D721Med (cell line): ENCODE measurements around the gene LRMDA.

Source experiments
- DNase-seq: peaks from one replicate; pipeline ENCODE4 v3.0.0; 2011; ENCODE audit warnings: low spot score; ENCODE audit not compliant: insufficient read length
- FAIRE-seq: peaks from 2 replicates; lab custom pipeline; 2011; peaks lifted over from hg19 to GRCh38; lab: Jason Lieb, UNC
- TF ChIP-seq, protein P1 (sequence below): IDR thresholded peaks from 2 replicates; pipeline ENCODE4 v1.5.1; 2012; ENCODE audit warnings: mild to moderate bottlenecking, control low read depth; ENCODE audit not compliant: insufficient read depth; ENCODE audit errors: missing control alignments

The LRMDA gene

DNA sequence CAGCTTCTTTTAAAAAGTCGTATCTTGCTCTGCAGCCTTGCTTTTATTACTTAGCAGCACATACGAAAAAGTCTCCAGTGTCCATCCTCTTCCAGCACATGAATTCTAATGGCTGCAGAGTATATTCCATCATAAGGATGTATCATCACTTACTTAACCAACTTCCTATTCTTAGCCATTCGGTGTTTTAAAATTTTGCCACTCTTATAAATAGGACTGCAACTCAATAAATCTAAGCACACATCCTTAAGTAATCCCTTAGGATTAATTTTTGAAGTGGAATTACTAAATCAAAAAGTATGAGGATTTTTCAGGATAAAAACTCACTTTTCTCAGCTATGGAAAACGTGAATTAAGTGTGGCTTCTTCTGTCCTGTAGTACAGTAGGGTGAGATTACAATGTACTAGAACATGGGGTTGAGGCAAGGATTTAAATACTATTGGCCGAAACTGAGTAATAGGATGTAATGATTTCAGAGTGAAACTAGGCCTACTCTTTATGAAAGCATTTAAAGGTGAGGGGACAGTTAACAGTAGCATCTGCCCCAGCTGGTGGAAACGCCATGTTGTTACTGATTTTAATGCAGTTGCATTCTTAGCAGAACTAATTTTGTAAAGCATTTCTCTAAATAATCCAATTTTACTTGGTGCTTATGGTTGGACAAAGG is 1035.5 kb downstream of the LRMDA start:
- TF ChIP-seq, protein P1, sequence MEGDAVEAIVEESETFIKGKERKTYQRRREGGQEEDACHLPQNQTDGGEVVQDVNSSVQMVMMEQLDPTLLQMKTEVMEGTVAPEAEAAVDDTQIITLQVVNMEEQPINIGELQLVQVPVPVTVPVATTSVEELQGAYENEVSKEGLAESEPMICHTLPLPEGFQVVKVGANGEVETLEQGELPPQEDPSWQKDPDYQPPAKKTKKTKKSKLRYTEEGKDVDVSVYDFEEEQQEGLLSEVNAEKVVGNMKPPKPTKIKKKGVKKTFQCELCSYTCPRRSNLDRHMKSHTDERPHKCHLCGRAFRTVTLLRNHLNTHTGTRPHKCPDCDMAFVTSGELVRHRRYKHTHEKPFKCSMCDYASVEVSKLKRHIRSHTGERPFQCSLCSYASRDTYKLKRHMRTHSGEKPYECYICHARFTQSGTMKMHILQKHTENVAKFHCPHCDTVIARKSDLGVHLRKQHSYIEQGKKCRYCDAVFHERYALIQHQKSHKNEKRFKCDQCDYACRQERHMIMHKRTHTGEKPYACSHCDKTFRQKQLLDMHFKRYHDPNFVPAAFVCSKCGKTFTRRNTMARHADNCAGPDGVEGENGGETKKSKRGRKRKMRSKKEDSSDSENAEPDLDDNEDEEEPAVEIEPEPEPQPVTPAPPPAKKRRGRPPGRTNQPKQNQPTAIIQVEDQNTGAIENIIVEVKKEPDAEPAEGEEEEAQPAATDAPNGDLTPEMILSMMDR: no peak
- DNase-seq (no peak), FAIRE-seq (no peak)

DNA sequence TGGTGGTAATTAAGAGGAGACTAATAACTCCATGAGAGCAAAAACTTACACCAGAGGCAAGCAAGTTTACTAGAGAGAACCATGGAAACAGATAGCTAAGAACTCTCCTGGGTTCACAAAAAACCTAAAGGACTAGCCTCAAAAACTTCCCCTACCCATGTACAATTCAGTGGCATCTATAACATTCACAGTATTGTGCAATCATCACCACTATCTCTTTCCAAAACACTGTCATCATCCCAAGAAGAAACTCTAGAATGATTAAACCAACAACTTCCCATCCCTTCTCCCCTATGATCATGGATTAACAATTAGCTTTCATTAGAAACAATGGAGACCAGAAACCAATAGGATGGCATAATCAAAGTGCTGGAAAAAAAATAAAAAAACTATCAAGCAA is 1038.3 kb downstream of the LRMDA start:
- TF ChIP-seq, protein P1: no peak
- FAIRE-seq (no peak), DNase-seq (no peak)

- DNase-seq (no peak), FAIRE-seq (no peak)
- TF ChIP-seq, protein P1: no peak
Observed at GRCh38 chr10:76479103-76479790, 1047.8 kb downstream of the LRMDA start.

- TF ChIP-seq, protein P1: no peak
- no peak for DNase-seq
- FAIRE-seq: no peak
Observed at GRCh38 chr10:76481178-76481577, 1049.8 kb downstream of the LRMDA start.

DNA sequence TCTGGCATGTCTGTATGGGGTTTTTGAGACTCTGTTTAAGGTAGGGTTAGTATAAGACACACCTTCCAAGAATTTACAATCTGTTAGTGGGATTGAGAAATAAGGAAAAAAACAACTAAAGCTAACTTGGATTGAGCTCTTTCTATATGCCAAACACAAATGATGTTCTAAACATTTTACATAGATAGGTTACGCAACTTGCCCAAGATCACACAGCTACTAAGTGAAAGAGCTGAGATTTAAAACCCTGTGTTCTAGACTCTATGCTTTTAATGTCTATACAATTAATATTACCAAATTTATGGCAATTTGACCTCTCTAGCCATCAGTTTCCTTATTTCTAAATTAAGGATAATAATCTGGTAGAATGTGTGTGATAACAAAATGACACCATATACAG is 1056.2 kb downstream of the LRMDA start:
- TF ChIP-seq, protein P1: no peak
- FAIRE-seq (no peak), DNase-seq (no peak)

DNA sequence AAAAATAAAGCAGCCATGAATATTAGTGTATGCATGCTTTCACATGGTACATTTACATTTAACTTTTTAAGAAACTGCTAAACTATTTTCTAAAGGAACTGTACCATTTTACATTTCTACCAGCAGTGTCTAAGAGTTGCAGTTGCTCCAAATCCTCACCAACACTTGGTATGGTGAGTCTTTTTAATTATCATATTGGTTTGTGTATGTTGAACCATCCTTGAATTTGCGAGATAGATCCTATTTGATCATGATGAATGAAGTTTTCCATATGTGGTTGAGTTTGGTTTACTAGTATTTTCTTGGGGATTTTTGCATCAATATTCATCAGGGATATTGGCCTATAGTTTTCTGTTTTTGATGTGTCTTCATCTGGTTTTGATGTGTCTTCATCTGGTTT is 1057.2 kb downstream of the LRMDA start:
- DNase-seq (no peak), FAIRE-seq (no peak)
- TF ChIP-seq, protein P1: no peak

GRCh38 chr10:76491216-76491615 is 1059.8 kb downstream of the LRMDA start:
- FAIRE-seq (no peak), DNase-seq (no peak)
- TF ChIP-seq, protein P1: no peak
